Kidney capillary endothelial cell (primary cell): ENCODE results near the gene GARS1.
A peak's percentile ranks its signal among the peaks of the same experiment; 100 is the strongest.
"Not testable (repeated sequence)": the region's sequence is repeated elsewhere in the genome, so short reads cannot be mapped to it uniquely, and the experiment has no call there.

ENCODE experiments used
- DNase-seq: peaks from one replicate; pipeline ENCODE4 v3.0.0-alpha.2; 2018; ENCODE audit warnings: low spot score

Gene GARS1

GRCh38 chr7:30594540-30595435, at the start of gene GARS1:
Gene GARS1 (plus strand): TSS chr7:30594878. CDS start chr7:30594922, 44 bp downstream.
- DNase-seq: peak; percentile 93

GRCh38 chr7:30545791-30546555, 48.7 kb upstream of the GARS1 start:
- no peak for DNase-seq

DNA sequence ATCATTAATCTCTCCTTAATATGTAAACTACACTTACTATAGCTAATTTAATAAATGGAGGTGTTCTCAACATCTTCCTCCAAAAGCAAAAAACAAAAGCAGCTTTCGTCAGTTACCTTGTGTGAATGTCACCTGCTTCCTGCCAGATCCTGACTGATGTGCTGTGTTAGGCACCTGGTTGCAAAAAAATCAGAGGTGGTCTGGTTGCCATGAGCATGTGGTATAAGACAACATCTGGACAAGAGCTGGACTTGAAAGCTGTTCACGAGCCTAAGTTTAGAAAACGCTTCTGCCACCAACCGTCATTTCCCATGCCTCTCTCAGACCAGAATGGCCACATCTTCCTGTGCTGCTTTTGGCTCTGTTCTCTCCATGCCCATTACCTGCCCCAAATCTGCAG, 48.1 kb upstream of the GARS1 start:
- DNase-seq: no peak

DNA sequence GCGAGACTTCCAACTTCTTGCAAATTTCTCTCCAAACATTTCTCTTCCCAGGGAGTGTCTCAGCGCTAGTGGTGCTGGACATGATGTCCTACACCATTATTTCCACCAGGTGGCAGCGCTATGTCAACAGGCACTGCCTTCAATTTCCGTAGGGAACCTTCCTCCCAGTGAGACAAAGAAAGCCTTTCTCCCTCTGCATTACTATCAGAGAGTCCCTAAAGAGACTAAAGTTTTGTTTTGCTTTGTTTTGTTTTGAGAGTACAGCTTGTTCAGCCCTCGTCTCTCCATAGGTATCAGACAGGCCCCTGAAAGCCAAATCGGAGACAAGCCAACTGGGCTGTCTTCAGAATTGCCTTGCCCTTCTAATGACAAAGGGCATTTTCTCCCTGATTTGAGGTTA, 45.8 kb upstream of the GARS1 start:
- DNase-seq: peak; percentile 87

DNA sequence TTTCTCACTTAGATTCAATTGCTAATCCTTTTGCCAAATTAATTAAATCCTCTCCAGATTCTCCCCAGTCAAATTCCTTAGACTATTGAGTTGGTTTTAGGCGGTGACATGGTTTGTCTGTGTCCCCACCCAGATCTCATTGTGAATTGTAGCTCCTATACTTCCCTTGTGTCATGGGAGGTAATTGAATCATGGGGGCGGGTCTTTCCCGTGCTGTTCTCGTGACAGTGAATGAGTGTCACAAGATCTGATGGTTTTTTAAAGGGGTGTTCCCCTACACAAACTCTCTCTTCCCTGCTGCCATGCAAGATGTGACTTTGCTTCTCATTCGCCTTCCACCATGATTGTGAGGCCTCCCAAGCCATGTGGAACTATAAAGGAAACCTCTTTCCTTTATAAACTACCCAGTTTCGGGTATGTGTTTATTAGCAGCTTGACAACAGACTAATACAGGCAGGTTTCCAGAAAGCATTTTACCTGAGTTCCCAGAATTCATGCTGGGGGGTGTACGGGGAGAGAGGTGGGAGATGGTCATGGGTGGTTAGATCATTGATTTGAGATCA, 44.7 kb upstream of the GARS1 start:
- DNase-seq: peak; percentile 71

- no peak for DNase-seq
These were observed 42.3 kb upstream of the GARS1 start for GRCh38 chr7:30552330-30552729.

DNA sequence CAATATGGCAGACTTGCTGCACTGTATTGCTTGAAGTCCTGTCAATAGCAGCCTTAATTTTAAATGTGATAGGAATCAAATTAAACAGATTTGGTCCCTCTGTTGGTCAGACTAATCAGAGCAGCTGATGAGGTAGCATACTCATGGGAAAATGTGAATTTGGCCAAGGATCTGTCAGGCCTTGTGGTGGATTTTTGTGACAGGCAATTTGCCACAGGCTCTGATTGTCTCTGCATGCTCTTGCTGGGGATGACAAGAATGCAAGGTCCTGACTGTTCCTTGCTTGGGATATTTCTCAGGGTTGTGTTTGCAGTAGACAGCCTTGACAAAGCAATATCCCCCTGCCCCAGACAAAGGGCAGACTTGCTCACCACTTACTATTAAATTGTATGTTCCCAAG, 41.5 kb upstream of the GARS1 start:
- DNase-seq: no peak

GRCh38 chr7:30553546-30553945, 41.1 kb upstream of the GARS1 start:
- no peak for DNase-seq

DNA sequence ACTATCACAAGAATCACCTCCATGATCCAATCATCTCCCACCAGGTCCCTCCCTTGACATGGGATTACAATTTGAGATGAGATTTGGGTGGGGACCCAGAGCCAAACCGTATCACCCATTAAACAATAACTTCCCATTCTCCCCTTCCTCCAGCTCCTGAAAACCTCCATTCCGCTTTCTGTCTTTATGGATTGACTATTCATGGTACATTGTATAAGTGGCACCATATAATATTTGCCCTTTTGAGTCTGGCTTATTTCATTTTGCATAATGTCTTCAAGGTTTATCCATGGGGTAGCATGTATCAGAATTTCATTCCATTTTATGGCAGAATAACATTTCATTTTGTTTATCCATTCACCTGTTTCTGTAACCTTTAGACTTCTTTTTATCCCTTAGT, 39.2 kb upstream of the GARS1 start:
- DNase-seq: no peak

DNA sequence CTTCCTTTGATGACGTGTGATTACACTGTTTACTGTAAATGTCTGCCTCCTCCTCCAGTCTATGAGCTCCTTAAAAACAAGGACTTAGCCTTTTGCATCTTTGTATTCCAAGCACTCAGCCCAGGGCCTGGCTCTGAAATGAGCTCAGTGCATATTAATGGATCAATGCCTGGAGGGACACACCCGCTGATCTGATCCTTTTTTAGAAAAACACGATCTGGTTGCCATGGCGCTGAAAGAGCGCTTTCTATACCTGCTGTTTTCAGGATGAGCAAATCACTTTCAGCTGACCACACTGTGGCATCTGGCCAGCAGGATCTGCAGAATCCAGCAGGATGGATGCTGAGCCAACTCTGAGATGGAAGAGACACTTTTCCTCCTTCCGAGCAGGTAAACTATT, 37.8 kb upstream of the GARS1 start:
- no peak for DNase-seq

DNA sequence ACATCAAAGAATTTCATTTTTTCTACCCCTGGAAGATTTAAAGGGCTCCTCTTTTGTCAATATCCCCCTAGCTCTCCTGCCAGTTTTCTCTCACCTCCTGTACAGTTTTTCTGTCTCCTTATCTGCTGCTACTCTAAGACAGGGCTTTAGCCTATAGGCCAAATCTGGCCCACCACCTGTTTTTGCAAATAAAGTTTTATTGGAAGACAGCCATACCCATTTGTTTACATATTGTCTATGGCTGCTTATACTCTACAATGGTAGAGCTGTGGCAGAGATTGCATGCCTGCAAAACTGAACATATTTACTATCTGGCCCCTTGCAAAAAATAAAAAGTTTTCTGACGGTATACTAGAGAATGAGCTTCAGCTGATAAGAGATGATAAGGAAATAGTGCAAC, 37.4 kb upstream of the GARS1 start:
- no peak for DNase-seq

DNA sequence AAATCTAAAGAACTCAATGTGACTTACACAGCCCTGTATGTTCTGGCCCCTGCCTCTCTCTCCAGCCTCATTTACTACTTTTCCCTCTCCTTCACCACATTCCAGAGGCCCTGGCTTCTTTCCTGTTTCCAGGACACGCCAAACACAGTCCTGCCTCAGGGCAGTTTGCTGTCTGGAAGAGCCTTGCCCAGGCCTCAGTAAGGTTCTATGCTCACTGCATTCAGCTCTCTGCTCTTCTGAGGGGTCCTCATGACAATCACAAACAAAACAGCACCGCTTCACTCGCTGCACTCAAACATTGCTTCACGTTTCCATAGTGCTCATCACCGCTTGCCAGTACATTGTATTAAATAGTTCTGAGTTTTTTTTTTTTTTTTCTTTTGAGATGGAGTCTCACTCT, 35.1 kb upstream of the GARS1 start:
- no peak for DNase-seq

DNA sequence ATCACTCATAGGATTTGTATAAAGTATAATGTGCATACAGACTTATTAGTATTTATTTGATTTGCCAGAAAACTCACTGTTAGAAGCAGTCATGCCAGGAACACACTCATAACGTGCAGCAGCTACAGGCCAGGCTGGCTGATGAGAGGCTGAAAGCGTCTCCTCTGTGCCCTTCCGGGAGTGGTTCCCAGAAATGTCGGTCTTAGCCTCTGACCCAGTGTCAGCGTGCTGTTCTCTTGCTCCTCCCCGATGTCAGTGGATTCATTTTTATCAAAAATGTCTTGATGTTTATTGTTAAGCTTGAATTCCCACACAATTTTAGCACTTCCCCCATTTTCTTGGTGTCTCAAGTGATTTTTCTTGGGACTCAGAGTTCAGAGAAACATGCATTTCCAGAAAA, 33.3 kb upstream of the GARS1 start:
- DNase-seq: no peak

- DNase-seq: no peak
These were observed 32.2 kb upstream of the GARS1 start for GRCh38 chr7:30562498-30562897.

DNA sequence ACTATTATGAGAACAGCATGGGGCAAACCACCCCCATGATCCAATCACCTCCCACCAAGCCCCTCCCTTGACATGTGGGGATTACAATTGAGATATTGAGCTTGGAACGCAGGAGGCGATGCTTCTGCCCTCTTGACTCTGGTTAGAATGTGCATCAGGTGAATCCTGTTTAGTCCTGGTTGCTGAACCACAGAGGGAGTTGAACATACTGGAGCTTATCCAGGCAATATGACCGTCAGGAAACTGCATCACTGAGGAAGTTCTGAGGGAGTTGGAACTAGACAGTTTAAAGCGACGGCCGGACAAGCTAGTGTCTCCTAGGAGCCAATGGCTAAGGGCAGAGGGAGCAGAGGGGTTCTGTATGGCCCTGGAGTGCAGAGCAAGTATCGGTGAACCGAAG, 31.8 kb upstream of the GARS1 start:
- no peak for DNase-seq

DNA sequence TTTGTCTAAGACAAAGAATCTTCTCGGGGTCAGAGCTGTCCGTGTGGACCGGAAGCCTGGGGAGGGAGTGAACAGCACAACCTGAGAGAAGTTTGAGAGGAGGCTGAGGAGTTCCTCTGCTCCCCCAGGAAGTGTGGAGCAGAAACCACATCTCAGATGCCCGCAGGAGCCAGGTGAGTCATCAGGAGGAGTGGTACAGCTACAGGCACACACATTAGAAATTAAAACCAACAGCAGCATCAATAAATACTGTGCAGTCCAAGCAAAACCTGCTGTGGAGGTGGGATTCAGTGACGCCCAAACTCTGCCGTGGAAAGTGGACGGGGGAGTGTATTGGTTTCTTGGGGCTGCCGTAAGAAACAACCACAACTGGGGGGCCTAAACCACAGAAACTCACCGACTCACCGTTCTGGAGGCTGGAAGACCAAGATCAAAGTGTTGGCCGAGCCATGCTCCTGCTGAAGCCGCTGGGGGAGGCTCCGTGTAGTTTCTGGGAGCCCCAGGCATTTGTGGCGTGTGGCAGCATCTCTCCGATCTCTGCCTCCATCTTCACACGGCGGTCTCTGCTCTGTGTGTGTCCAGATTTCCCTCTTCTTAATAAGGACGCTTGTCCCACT, 31.2 kb upstream of the GARS1 start:
- no peak for DNase-seq

DNA sequence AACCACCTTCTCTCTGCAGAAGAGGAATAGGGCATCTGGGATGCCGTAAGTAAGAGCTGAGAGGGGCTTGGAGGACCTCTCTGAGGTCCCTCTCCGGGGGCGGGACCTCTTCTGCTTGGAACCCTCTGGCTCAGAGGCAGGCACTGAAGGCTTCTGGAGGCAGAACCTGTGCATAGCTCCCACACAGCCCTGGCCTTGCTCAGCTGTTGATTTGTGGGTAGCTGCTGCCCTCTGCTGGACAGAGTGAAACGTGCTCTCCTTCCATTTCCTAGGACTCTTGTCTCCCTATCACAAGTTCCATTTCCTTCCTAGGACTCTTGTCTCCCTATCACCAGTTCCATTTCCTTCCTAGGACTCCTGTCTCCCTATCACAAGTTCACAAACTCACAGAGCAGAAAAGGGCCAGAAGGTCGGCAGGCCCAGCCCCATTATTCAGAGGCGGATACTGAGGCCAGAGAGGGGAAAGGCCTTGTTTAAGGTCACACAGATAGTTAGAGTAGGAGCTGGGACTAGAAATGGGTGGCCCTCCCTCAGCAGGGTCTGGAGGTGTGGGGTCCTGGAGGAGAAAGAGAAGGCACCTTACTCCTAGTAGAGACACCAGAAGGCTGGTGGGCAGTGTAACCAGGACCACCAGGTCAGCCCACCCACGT, 30.3 kb upstream of the GARS1 start:
- DNase-seq: peak; percentile 69

- no peak for DNase-seq
These were observed 28.1 kb upstream of the GARS1 start for GRCh38 chr7:30566596-30566995.

GRCh38 chr7:30567081-30567480, 27.6 kb upstream of the GARS1 start:
- DNase-seq: no peak

DNA sequence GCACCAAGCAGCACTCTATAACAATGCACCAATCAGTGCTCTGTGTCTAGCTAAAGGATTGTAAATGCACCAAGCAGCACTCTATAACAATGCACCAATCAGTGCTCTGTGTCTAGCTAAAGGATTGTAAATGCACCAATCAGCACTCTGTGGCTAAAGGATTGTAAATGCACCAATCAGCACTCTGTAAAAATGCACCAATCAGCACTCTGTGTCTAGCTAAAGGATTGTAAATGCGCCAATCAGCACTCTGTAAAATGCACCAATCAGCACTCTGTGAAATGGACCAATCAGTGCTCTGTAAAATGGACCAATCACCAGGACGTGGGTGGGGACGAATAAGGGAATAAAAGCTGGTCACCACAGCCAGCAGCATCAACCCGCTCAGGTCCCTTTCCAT, 24.4 kb upstream of the GARS1 start:
- not testable (repeated sequence) for DNase-seq

- no peak for DNase-seq
These were observed 22.4 kb upstream of the GARS1 start for GRCh38 chr7:30572212-30572841.

DNA sequence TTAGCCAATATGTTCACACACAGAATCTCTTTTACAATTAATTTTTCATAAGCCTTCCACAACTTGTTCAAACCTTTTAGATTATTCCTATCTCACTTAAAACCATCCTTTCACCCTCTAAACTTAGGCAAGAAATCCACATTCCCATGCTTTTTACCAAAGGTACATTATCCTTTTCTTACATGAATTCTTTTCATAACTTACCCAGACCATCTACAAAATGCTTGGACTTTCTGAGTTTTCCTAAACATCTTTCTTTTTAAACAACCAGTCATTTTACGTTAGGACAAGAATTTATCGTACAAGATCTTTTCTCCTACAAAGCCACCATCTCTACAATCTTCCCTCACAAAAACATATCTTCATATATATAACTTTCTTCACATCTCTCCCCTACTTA, 18.8 kb upstream of the GARS1 start:
- DNase-seq: no peak
